HG02623 (cell line): Measurements from ENCODE around the gene USP36.

Experiments used
- ATAC-seq: cut with Tn5 transposase; IDR thresholded peaks from one replicate; pipeline ENCODE4 v1.9.1; 2021; ENCODE audit warnings: moderate library complexity; ENCODE audit not compliant: unreplicated experiment

The USP36 gene

DNA sequence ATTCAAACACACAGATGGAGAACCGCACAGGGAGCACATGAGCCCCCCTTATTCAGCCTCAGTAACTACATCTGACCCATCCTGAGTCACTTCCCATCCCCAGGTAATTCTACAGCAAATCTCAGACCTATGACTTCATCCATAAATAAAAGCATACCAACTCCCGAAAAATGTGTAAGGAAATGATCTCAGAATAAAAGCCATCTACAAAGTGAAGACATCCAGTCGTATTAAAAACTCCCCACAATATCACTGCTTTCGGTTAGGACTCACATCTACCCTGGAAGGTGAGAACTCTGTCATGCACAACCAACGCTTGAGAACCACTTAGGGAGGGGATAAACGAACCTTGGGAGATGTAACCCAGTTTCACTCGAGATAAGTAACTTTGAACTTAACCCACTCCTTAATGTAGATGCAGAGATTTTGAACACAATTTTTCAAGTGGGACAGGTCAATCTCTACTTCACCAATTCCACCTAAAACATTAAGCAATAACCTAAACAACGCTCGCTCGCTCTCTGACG lies 1.3 kb downstream of the USP36 start:
- ATAC-seq, result no peak

DNA sequence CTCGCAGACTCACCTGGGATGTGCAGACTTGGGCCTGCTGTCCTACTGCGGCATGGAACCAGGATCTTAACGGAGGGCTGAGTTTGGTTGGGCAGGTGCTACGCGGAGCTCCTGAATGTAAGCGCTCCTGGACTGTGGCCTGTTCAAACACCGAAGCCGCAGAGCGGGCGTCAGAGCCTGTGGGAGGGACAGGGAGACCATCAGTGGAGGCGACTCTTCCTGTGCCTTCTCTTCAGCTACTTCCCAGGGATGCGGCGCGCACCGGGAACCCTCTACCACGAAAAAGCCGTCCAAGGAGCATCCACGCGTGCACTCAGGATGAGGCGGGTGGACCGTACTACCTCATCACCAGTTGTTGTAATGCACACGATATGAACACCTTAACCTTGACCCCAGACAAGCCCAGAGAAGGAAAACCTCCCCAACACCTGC lies 2.0 kb downstream of the USP36 start:
- ATAC-seq, result no peak

DNA sequence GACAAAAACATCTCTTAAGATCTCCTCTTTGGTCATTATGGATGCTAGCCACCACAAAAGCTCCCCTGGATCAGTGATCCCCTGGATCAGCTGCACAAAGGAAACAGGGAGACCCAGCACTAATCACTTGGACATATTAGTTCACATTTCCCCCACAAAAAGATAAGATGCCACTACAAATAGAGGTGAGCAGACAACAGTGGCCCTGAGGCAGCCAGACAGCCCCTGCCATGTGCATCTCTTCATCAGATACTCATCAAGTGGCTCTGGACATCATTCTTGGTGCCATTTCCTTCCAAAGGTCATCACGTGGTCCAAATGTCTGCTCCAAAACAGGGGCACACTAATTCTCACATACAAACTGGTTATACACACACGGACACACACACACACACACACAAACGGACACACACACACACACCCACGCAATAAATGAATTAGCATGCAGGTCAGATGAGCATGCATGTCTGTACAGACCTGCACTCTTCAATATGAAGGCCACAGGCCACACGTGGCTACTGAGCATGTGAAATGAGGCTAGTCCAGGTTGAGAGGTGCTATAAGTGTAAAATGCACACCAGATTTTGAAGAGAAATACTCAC lies 4.1 kb downstream of the USP36 start:
- no peak for ATAC-seq

DNA sequence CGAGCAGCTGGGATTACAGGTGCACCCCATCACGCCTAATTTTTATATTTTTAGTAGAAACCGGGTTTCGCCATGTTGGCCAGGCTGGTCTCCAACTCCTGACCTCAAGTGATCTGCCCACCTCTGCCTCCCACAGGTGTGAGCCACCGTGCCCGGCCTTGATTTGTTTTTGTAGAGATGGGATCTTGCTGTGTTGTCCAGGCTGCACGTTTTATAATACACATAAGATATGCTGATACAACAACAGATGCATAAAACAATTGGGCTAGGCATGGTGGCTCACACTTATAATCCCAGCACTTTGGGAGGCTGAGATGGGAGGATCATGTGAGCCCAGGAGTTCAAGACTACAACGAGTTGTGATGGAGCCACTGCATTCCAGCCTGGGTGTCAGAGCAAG lies 6.0 kb downstream of the USP36 start:
- ATAC-seq, result no peak

DNA sequence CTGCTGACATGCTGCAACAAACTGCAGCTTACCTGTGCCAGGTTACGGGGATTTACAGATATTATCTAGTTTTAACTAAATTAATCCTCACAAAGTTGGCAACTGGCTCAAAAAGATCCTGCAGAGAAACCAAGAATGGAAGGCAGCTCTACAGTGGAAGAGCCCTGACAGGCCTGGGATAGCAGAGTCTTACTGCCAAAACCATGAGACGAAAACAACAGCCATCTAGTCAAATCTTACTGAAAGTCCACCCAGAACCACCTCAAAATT lies 8.1 kb downstream of the USP36 start:
- no peak for ATAC-seq

DNA sequence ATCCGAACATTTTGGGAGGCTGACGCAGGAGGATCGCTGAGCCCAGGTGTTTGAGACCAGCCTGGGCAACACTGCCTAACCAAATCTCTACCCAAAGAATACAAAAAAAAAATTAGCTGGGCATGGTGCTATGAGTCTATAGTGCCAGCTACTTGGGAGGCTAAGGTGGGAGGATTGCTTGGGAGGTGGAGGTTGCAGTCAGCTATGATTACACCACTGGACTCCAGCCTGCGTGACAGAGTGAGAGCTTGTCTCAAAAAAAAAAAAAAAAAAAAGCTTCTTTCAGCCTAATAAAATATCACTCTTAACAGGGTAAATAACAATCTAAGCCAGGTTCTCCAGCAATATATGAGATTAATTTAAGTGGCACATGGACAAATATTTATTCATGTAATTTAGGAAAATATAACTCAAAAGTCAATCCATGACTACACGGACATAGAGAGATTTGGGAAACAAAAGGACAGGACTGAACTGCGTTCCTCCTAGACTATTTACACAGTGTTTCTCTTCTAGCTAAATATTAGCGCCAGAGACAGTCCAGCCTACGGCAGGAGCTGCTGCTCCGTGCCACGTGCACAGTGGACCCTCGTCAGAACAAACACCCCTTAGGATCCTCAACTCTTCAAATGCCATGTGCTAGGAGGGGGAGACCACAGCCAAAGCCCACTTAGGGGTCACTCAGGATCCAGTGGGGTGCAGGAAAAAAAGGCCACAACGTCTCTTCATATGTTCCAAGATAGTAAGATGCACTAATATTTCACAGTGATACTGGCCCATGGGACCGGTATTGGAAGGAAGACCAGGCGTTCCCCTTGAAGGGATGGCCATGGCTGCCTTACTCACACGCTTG lies 8.7 kb downstream of the USP36 start:
- no peak for ATAC-seq

DNA sequence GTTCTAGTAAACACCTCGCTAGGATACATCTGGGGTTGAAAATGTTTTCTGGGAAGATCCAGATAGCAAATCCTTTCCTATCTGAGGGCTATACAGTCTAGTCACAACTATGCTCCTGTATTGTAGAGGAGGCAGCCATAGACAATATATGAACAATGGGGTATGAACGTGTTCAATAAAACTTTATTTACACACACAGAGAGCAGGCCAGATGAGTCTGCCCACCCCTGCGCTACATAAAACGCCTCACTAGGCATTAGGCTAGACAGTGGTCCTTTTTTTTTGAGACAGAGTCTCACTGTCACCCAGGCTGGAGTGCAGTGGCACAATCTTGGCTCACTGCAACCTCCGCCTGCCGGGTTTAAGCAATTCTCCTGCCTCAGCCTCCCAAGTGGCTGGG lies 11.1 kb downstream of the USP36 start:
- no peak for ATAC-seq

DNA sequence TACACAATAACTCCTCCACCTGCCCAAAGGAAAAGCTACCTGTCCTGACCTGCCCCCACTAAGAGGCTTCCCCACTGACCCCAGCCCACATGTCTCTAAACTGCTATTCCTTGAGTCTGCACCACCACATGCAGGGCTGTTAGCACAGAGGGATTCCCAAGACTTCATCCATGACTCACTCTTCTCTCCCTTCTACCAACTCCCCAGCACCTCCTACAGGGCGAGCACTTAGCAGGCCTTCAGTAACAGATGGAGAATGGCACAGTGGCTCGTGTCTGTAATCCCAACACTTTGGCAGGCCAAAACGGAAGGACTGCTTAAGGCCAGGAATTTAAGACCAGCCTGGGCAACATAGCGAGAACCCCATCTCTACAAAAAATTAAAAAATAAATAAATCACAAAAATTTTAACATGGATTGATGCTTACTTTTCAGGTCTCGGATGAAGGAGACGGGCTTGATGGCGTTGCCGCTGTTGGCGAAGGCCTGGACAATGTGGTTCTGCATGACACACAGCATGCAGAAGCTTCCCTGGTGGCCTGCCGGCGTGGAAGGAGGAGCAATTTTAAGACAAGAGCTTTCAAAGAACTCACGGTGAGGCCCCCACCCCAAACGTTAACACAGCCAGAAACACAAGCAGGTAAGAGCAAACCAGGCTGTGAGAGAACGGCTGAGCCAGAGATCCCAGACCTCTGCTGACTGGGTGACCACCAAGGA lies 12.0 kb downstream of the USP36 start:
- ATAC-seq, result no peak

DNA sequence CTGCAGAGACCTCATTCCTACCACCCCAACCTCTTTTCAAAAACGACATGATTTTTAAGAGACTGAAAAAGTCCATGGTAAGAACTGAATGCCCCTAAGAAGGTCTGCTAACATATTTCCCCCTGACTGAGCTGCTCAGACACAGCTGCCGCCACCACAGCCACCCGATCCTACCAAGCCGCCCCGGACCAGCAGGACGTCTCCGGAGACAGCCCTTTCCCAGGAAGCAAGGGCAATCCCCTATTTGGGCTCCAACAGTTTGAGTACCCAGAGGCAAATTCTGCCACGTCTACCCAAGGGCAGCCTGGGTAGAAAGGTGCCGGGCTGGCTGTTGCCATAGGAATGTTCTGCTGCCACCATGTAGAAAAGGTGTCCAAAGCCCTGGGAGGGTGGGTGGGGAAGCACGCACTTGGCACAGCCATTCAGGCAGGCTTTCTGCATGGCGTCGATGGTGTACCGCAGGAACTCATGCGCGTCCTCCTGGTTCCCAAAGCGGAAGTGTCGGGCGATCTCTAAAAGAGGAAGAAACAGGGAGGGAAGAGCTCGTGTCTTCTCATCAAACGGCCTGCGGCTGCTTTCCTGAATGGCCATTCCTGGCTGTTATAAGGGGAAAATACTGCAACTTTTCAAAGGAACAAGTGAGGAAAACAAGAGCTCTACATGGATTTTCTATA lies 13.6 kb downstream of the USP36 start:
- no peak for ATAC-seq

DNA sequence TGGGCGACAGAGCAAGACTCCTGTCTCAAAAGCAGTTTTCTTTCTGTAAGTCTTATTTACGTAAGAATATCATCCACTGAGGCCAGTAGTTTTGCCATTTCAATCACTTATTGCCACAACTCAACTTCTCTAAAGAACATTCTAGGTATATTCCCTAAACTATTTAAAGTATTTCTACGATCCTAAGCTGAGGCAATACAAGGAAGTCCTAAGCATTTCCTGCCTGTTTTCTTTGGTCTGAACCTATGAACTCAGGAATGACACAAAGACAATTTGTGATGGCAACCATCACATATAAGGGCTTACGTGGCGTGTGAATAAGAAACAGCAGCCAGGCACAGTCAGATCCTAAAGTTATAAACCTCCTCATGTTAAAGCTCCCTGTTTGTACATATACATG lies 14.2 kb downstream of the USP36 start:
- no peak for ATAC-seq

DNA sequence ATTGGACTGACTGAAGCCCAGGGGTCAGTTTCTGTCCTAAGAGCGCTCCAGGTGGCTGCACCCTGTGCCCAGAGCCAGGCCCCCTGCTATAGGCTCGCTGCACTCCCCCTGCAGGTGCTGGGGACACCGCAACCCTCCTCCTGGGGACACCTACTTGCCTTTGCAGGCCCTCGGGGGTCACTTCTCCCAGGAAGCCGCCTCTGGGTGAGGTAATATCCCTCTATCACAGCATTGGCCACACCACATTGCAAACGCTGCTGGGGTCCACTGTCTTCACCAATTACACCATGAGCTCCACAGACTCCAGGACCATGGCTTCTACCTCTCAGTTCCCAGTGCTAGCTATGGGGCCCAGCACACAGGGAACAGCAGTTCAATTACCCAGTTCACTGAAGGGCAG lies 14.9 kb downstream of the USP36 start:
- no peak for ATAC-seq

DNA sequence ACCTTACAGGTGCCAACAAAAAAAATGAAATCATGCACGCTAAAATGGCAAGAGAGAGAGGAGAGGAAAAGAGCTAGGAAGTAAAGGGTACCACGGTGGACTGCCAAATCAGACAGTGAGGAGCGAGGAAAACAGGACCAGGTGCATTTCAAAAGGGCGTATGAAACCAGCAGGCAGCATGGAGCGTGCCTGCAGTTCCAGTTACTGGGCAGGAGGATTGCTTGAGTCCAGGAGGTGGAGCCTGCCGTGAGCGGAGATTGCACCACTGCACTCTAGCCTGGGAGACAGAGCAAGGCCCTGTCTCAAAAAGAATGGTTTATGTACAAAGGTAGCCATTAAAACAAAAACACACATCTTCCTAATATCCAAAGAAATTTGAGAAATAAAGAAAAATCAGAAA lies 16.4 kb downstream of the USP36 start:
- no peak for ATAC-seq

DNA sequence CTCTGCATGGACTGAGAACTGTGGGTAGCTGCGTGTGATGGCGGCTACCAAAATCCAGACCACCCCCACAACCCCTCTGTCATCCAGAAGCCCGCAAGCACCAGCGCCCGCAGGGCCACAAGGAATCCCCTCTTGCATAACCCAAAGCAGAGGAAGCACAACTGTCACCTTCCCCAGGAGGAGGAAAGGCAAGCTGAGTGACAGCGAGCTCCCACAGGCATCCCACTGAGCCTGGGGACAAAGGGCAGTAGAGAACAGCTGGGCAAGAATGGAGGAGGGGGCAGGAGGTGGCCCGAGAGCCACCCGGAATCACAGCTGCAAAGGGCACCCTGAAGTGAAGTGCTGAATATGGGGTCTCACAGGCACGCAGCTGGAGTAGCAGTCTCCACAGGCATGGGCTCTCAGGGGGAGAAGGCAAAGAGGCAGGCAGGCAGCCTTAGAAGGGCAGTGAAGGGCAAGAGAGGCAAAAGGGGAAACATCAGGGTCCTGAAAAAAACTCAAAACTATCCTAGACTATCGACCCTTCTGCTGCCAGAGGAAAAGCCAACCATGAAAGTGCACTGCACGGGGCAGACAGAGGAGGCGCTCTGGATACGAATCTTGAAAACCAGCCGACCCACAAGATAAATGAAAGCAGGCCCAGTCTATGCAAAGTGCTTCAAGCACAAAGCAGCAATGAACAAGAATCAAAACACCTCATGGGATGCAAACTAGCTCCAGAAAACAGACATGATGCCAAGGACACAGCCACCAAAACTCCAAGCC lies 17.1 kb downstream of the USP36 start:
- no peak for ATAC-seq

DNA sequence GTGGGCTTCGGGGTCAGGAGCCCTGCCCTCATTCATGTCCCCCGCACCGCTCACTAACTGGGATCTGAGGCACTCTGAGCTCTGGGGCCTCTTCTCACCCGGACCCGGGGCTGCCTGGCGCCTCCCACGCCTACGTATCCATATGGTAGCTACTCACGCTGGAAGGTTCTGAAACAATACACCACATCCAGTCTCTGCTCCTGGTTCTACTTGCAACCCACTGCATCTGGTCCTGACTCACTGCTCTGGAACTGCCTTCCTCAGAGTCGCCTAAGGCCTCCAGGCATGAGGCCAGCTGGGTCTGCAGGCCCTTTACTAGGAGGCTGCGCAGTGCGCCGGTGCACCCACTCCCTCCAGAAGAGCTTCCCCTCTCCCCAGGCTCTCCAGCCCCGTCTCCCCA lies 18.1 kb downstream of the USP36 start:
- ATAC-seq, result no peak

DNA sequence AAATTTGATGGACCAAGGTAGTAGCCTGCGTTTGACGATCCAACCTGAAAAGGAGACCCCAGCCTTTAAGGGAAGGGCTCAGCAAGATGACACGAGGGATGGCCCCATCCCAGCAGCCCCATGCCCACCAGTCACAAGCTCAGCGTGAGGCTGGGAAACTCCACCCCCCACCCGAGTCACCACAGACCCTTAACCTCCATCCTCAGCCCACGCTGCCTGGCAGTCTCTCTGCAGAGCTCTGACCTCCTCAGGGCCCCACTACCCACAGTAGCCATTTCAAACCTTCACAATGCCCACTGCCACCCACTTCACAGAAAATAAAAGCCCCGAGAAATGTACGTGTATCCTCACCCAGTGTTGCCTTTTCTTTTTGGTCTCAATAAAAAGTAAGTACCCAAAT lies 18.7 kb downstream of the USP36 start:
- ATAC-seq, result no peak

DNA sequence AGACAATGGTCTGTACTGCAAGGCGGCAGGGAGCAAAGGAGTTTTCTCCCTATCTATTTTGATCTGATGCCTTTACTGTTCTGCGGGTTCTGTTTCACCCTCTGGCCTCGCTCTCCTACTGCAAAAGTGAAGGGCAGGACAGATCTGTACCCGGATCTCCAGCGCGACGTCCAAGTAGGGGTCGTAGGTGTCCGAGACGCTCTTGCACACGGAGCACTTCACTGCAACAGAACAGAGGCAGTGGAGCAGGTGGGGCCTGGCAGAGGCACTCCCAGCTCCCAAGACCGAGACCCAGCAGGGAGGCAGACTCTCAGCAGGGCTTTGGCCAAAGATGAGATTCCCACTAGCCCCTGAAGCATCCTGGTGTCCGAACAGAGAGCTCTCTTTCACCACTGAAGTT lies 19.8 kb downstream of the USP36 start:
- ATAC-seq, result no peak

DNA sequence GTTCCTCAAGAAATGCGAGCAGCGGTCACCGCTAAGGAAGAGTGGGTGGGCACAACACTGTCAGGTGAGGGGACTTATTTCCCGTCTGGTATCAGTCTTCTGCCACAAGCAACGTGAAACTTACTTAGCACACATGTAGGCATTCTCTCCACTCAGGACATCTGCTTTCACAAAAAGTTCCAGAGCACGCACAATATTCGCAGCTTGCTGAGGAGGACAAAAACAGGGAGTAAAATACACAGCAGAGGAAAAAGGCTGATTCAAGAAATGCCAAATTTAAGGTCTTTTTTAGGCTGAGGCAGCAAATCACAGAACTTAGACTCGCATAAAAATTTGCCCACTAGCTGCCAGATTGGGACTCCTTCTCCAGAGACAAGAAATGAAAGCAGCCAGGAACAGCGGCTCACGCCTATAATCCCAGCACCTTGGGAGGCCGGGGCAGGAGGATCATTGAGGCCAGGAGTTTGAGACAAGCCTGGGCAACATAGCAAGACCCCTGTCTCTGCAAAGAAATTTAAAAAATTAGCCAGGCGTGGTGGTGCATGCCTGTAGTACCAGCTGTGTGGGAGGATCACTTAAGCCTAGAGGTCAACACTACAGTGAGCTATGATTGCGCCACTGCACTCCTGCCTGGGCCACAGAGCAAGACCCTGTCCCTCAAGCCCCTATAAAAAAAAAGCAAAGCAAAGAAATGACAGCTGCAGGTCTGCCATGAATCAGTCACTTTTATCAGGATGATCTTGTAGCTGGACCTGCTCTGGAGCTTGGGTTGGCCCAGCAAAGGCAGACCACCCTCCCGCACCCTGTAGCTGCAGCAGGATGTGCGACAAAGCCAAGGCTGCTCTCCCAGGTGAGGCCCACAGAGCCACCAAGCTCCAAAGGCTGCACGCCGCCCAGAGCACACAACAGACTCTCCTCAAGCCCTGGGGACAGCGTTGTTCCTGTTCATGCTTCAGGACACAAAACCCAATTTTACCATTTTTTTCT lies 20.5 kb downstream of the USP36 start:
- ATAC-seq, result no peak

DNA sequence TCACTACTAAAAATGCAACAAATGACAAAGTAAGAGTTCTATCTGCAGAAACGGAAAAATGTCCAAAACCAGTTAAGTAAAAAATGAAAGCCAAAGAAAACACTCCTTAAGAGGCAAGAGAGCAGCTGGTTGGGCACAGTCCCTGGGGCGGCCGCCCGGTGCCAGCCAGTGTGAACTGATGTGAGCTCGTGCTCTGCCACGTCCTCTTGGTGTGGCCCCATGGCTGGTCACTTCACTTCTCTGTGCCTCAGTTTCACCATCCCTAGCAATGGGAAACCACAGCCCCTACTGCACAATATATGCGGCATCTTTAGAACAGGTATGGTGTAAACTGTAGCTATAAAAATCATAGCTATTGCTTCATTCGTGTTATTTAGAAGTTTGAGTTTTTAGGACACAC lies 21.2 kb downstream of the USP36 start:
- ATAC-seq, result no peak

DNA sequence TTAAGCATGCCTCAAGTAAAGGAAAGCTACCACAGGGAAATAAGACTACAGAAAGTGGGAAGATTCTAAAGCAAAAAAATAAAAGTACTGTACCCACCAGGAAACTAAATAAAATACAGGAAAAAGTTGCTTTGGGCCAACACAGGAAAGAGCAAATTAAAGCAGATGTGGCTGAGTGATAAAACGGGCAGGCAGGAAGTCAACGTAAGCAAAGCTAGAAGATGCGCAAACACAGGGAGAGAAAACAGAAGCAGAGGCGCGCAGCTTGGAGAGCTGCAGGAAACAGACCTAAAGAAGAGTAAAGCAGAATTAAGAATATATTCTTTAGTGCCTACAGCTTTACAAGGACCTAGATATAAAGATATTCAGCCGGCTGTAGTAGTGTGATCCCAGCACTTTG lies 21.7 kb downstream of the USP36 start:
- no peak for ATAC-seq
